Type B pancreatic cell (in vitro differentiated cells): Measurements from ENCODE around the gene DDAH2. TPM values are rescaled to one million over a fixed set of nuclear protein-coding genes. Genes with fewer than 3 reads are reported as not detected.
A peak's percentile ranks its signal among the peaks of the same experiment; 100 is the strongest.

Source experiments
- DNase-seq: peaks from one replicate; pipeline ENCODE4 v3.0.0; 2021; ENCODE audit warnings: mixed read lengths; ENCODE audit not compliant: unreplicated experiment; ENCODE audit errors: extremely low spot score
- H3K27ac Mint-ChIP-seq: 2 replicates; pipeline ENCODE4 v1.8.0; 2021; ENCODE audit warnings: mild to moderate bottlenecking, mixed read lengths
- H3K27me3 Mint-ChIP-seq: 2 replicates; pipeline ENCODE4 v1.8.0; 2021; ENCODE audit warnings: mixed read lengths
- H3K36me3 Mint-ChIP-seq: 2 replicates; pipeline ENCODE4 v1.8.0; 2021; ENCODE audit warnings: mixed read lengths
- H3K4me1 Mint-ChIP-seq: one replicate; pipeline ENCODE4 v1.8.0; 2021; ENCODE audit warnings: mixed read lengths; ENCODE audit not compliant: unreplicated experiment
- H3K4me3 Mint-ChIP-seq: 2 replicates; pipeline ENCODE4 v1.8.0; 2021; ENCODE audit warnings: mild to moderate bottlenecking, mixed read lengths
- H3K9me3 Mint-ChIP-seq: 2 replicates; pipeline ENCODE4 v1.8.0; 2021; ENCODE audit warnings: mixed read lengths
- CTCF ChIP-seq: fragments of 200-600 bp; sonication (generic); conservative IDR thresholded peaks from 2 replicates; pipeline ENCODE4 v1.5.0; 2021; ENCODE audit warnings: antibody characterized with exemption, mild to moderate bottlenecking
- total RNA-seq: library from RNA; stranded (reverse); gene quantifications from 2 replicates; pipeline ENCODE4 v1.2.1, GENCODE V29; 2021; ENCODE audit warnings: low replicate concordance

The DDAH2 gene
- total RNA-seq, 1 donor from 2014 or later: 138 TPM

- DNase-seq: no peak
- Mint-ChIP-seq H3K27me3 (no peaks in the 10 kb centered on the region), H3K36me3 (peaks cover 25% of the 10 kb centered on the region), H3K27ac (peak overlapping the region; percentile 62), H3K9me3 (no peaks in the 10 kb centered on the region), H3K4me1 (peaks cover 11% of the 10 kb centered on the region), H3K4me3 (no peak overlapping the region)
- TF ChIP-seq CTCF: no peak
Measured at GRCh38 chr6:31763619-31763940, 34.5 kb upstream of the DDAH2 start.

GRCh38 chr6:31762878-31763618 is 33.9 kb upstream of the DDAH2 start:
- Mint-ChIP-seq H3K27ac (peak overlapping the region; percentile 62), H3K27me3 (no peaks in the 10 kb centered on the region), H3K36me3 (peaks cover 25% of the 10 kb centered on the region), H3K4me3 (no peak overlapping the region), H3K9me3 (no peaks in the 10 kb centered on the region), H3K4me1 (peaks cover 11% of the 10 kb centered on the region)
- no peak for TF ChIP-seq CTCF
- DNase-seq: no peak

- H3K27ac Mint-ChIP-seq: peak within 1 kb of the TSS; percentile 62
- peaks cover 11% of the 10 kb centered on the region for H3K4me1 Mint-ChIP-seq
- H3K9me3 Mint-ChIP-seq: no peaks in the 10 kb centered on the region
- no peak for DNase-seq
- no peak for TF ChIP-seq CTCF
- no peaks in the 10 kb centered on the region for H3K27me3 Mint-ChIP-seq
- H3K36me3 Mint-ChIP-seq: peaks cover 25% of the 10 kb centered on the region
- H3K4me3 Mint-ChIP-seq: no peak within 1 kb of the TSS
Measured at GRCh38 chr6:31762356-31762755, 33.3 kb upstream of the DDAH2 start, which contains the start of gene SAPCD1. TSS of gene SAPCD1 (plus strand) at chr6:31762656. CDS start at chr6:31763055, 399 bp downstream.

GRCh38 chr6:31761343-31761742 is 32.2 kb upstream of the DDAH2 start:
- Mint-ChIP-seq H3K27me3 (no peaks in the 10 kb centered on the region), H3K4me3 (no peak overlapping the region), H3K9me3 (no peaks in the 10 kb centered on the region), H3K36me3 (peaks cover 25% of the 10 kb centered on the region), H3K27ac (no peak overlapping the region), H3K4me1 (peaks cover 11% of the 10 kb centered on the region)
- no peak for TF ChIP-seq CTCF
- DNase-seq: no peak

GRCh38 chr6:31760790-31761189 is 31.7 kb upstream of the DDAH2 start:
- Mint-ChIP-seq H3K4me1 (peaks cover 11% of the 10 kb centered on the region), H3K27ac (no peak overlapping the region), H3K36me3 (peaks cover 25% of the 10 kb centered on the region), H3K9me3 (no peaks in the 10 kb centered on the region), H3K27me3 (no peaks in the 10 kb centered on the region), H3K4me3 (no peak overlapping the region)
- DNase-seq: no peak
- no peak for TF ChIP-seq CTCF
